Activated naive CD8-positive, alpha-beta T cell (primary cell): ENCODE measurements around the gene SFSWAP.

Experiments used
- H3K27ac Mint-ChIP-seq: one replicate; pipeline ENCODE4 v1.8.0; 2021; ENCODE audit warnings: mixed read lengths
- H3K27me3 Mint-ChIP-seq: one replicate; pipeline ENCODE4 v1.8.0; 2021; ENCODE audit warnings: mixed read lengths
- H3K36me3 Mint-ChIP-seq: one replicate; pipeline ENCODE4 v1.8.0; 2021; ENCODE audit warnings: mixed read lengths
- H3K4me1 Mint-ChIP-seq: one replicate; pipeline ENCODE4 v1.8.0; 2021; ENCODE audit warnings: low read depth, mixed read lengths
- H3K4me3 Mint-ChIP-seq: one replicate; pipeline ENCODE4 v1.8.0; 2021; ENCODE audit warnings: mild to moderate bottlenecking, mixed read lengths
- H3K9me3 Mint-ChIP-seq: one replicate; pipeline ENCODE4 v1.8.0; 2021; ENCODE audit warnings: low read depth, mixed read lengths

Gene SFSWAP

DNA sequence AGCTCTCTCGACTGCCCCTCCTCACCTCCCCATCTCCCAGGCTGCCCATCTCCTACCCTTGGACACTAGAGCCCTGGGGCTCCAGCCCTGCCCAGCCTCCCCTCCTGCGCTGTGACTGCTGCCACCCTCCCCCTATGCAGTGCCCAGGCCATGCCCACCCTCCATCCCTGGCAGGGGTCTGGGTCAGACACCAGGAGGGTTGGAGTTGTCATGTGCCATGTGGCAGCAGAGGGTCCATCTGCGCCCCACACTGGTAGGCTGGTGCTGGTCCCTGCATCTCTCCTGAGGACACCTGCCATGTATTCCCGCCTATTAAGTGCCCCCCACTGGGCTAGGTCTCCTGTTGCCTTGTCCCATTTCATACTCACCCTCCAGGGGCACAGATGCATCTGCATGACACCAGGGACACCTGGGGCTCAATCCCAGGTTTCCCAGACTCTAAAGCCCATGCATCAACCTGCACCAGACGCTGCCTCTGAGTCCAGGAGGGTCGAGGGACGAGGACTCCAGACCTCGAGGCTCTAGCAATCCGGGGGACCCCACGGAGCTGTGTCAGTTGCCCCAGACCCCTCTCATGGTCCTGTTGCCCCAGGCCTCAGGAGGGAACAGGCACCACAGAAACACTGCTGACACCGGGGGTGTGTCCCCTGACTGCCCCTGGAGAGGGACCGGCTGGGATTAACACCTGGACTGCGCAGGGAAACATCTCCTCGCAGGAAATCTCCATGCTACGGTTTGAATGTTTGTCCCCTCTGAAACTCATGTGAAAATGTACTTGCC is 23.4 kb upstream of the SFSWAP start:
- Mint-ChIP-seq H3K9me3 (no peaks in the 10 kb centered on the region), H3K4me3 (no peak overlapping the region)

DNA sequence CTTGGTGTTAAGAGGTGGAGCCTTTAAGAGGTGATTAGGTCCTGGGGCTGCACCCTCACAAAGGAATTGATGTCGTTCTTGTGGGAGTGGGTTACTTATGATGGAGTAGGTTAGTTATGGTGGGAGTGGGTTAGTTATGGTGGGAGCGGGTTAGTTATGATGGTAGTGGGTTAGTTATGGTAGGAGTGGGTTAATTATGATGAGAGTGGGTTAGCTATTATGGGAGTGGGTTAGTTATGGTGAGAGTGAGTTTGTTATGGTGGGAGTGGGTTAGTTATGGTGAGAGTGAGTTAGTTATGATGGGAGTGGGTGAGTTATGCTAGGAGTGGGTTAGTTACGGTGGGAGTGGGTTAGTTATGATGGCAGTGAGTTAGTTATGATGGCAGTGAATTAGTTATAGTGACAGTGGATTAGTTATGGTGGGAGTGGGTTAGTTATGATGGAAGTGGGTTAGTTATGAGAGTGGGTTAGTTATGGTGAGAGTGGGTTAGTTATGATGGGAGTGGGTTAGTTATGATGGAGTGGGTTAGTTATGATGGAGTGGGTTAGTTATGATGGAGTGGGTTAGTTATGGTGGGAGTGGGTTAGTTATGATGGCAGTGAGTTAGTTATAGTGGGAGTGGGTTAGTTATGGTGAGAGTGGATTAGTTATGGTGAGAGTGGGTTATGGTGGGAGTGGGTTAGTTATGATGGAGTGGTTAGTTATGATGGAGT is 22.6 kb upstream of the SFSWAP start:
- Mint-ChIP-seq H3K27ac (no peak overlapping the region), H3K4me1 (no peaks in the 10 kb centered on the region), H3K4me3 (no peak overlapping the region), H3K9me3 (no peaks in the 10 kb centered on the region), H3K27me3 (peaks cover 2% of the 10 kb centered on the region), H3K36me3 (no peaks in the 10 kb centered on the region)

More for the DNA sequence above, 23.4 kb upstream of the SFSWAP start:
- no peaks in the 10 kb centered on the region for H3K36me3 Mint-ChIP-seq
- H3K27me3 Mint-ChIP-seq = peaks cover 2% of the 10 kb centered on the region
- no peaks in the 10 kb centered on the region for H3K4me1 Mint-ChIP-seq
- no peak overlapping the region for H3K27ac Mint-ChIP-seq

DNA sequence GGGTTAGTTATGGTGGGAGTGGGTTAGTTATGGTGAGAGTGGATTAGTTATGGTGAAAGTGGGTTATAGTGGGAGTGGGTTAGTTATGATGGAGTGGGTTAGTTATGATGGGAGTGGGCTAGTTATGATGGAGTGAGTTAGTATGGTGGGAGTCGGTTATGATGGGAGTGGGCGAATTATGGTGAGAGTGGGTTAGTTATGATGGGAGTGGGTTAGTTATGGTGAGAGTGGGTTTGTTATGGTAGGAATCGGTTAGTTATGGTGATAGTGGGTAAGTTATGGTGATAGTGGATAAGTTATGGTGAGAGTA is 22.1 kb upstream of the SFSWAP start:
- no peak overlapping the region for H3K27ac Mint-ChIP-seq
- H3K27me3 Mint-ChIP-seq = peaks cover 2% of the 10 kb centered on the region
- H3K36me3 Mint-ChIP-seq = no peaks in the 10 kb centered on the region
- no peak overlapping the region for H3K4me3 Mint-ChIP-seq
- no peaks in the 10 kb centered on the region for H3K9me3 Mint-ChIP-seq
- H3K4me1 Mint-ChIP-seq = no peaks in the 10 kb centered on the region

DNA sequence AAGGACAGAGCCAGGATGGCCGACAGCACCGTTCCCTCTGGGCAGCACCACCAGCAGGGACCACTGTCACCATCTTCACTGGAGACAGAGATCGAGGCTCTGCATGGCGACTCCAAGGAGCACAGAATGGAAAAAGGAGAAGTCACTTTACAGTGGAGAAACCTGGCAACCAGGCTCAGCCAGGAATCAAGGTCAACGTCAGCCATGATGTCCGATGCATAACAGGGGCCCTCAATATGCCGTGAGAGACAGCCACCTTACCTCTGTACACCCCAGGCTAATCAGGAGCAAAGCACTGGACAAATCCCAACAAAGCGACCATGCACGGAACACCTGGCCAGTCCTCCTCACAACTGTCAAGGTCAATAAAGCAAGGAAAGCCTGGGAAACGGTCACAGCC is 20.6 kb upstream of the SFSWAP start:
- no peak overlapping the region for H3K4me3 Mint-ChIP-seq
- peaks cover 2% of the 10 kb centered on the region for H3K27me3 Mint-ChIP-seq
- H3K9me3 Mint-ChIP-seq = no peaks in the 10 kb centered on the region
- no peaks in the 10 kb centered on the region for H3K36me3 Mint-ChIP-seq
- no peak overlapping the region for H3K27ac Mint-ChIP-seq
- no peaks in the 10 kb centered on the region for H3K4me1 Mint-ChIP-seq

DNA sequence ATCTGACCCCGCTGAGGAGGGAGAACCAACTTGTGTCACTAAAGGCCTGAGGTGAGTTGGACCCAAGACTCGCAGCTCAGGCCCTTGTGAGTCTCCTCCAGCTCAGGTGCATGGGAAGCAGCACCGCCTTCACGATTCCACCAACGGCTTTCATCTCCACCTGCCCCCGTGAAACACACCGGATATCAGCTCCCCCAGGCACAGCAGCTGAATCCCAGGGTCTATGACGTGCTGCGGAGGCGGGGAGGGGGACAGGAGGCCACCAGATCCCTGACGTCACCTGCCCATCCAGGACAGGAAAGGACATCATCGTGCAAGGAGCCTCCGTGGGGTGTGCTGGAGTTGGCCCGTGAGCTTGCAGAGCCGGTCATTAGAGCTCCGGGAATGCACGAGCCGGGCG is 18.5 kb upstream of the SFSWAP start:
- H3K4me1 Mint-ChIP-seq = no peaks in the 10 kb centered on the region
- no peak overlapping the region for H3K27ac Mint-ChIP-seq

DNA sequence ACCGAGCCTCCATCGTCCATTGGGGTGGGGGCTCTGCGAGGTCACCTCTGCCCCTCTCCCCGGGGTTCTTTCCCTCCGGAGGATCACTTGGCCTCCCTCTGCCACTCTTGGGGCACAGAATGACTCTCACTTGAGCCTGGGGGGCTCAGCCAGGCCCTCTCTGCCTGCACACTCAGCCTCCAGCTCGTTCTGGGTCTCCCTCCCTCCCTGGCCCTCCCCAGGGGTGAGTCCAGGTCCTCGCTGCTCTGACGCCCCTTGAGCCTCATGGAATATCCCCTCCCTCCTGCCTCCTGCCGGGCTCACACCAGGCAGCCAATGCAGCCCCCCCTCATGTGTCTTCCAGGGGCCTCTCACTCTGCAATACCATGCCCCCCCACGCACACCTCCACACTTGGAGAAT is 17.7 kb upstream of the SFSWAP start:
- Mint-ChIP-seq H3K27ac (no peak overlapping the region), H3K4me1 (no peaks in the 10 kb centered on the region)

More for the DNA sequence above, 18.5 kb upstream of the SFSWAP start:
- Mint-ChIP-seq H3K36me3 (no peaks in the 10 kb centered on the region), H3K27me3 (peaks cover 6% of the 10 kb centered on the region), H3K9me3 (no peaks in the 10 kb centered on the region), H3K4me3 (no peak overlapping the region)

DNA sequence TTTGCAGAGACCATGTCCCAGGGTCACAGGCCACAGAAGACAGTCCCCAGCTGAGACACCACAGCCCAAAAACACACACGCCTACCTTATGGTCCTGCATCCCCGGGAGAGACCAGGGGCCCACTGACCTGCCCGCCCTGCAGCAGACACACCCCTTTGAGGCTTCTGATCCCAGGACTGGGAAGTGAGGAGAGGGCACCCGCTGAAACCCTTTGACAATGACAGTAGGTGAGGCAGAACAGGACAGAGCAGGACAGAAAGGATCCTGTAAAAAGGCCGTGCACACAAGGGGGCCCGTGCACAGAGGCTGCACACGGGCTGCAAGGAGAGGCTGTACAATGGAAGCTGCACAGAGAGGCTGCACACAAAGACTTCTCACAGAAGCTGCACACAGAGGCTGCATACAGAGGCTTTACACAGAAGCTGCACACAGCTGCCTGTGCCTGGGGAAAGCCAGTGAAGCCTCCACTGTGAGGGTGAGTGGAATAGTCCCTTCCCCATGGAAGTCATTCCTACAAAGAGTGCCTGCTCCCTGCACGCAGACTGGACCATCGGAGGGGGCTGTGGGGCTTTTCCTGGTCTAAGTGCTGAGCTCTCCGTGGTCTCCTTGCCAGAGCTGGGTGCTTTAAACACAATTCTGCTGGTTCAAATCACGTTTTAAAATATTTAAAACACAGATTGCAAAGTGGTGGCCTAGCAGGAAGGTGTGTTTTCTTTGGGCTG is 16.6 kb upstream of the SFSWAP start:
- Mint-ChIP-seq H3K36me3 (no peaks in the 10 kb centered on the region), H3K4me3 (no peak overlapping the region), H3K9me3 (no peaks in the 10 kb centered on the region), H3K4me1 (no peaks in the 10 kb centered on the region), H3K27me3 (peaks cover 6% of the 10 kb centered on the region), H3K27ac (no peak overlapping the region)

More for the DNA sequence above, 17.7 kb upstream of the SFSWAP start:
- H3K27me3 Mint-ChIP-seq = peaks cover 6% of the 10 kb centered on the region
- no peak overlapping the region for H3K4me3 Mint-ChIP-seq
- no peaks in the 10 kb centered on the region for H3K36me3 Mint-ChIP-seq
- no peaks in the 10 kb centered on the region for H3K9me3 Mint-ChIP-seq

DNA sequence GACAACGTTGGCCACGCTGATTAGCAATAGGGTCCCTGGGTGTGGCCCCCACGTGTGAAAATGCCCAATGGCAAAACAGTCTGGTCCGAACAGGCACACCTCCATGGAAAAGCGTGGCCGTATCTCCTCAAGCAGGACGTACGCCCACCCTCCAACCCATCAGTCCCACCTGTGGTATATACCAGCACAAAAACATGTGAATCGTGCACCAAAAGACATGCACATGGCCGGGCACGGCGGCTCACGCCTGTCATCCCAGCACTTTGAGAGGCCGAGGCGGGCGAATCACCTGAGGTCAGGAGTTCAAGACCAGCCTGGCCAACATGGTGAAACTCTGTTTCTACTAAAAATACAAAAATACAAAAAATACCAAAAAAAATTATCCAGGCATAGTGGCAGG is 14.9 kb upstream of the SFSWAP start:
- no peaks in the 10 kb centered on the region for H3K4me1 Mint-ChIP-seq
- no peak overlapping the region for H3K4me3 Mint-ChIP-seq
- H3K27me3 Mint-ChIP-seq = peaks cover 6% of the 10 kb centered on the region
- no peaks in the 10 kb centered on the region for H3K9me3 Mint-ChIP-seq
- no peaks in the 10 kb centered on the region for H3K36me3 Mint-ChIP-seq
- H3K27ac Mint-ChIP-seq = no peak overlapping the region

DNA sequence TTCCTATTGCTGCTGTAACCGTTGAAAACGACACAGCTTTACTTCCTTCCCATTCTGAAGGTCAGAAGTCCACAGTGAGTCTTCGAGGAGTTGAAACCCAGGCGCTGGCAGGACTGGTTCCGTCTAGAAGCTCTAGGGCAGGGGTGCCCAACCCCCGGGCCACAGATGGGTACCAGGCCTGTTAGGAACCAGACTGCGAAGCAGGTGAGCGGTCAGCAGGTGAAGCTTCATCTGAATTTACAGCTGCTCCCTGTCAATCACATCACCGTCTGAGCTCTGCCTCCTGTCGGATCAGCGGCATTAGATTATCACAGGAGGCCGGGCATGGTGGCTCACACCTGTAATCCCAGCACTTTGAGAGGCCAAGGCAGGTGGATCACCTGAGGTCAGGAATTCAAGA is 12.6 kb upstream of the SFSWAP start:
- Mint-ChIP-seq H3K27me3 (peaks cover 4% of the 10 kb centered on the region), H3K27ac (no peak overlapping the region), H3K4me3 (no peak overlapping the region), H3K9me3 (peaks cover under 1% of the 10 kb centered on the region), H3K36me3 (no peaks in the 10 kb centered on the region), H3K4me1 (no peaks in the 10 kb centered on the region)

DNA sequence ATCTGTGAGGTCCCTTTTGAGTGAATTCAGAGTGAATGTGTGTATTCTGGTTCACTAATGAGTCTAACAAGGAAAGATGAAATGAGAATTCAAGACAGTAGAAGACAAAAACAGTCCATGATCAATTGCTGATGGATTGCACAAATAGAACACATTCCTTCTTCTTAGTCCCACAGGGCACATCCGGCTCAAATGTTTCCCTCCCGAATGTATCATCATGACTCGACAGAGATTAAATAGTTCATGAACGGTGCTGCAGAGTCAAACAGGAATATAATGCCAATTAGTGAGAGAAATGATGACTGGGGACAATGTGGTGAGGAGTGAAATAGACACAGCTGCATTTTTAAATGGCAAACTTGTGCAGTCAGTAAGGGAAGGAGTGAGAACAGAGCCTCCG is 11.5 kb upstream of the SFSWAP start:
- H3K9me3 Mint-ChIP-seq = peaks cover 4% of the 10 kb centered on the region
- H3K4me1 Mint-ChIP-seq = no peaks in the 10 kb centered on the region
- H3K4me3 Mint-ChIP-seq = no peak overlapping the region
- H3K36me3 Mint-ChIP-seq = no peaks in the 10 kb centered on the region
- no peak overlapping the region for H3K27ac Mint-ChIP-seq
- H3K27me3 Mint-ChIP-seq = peaks cover 4% of the 10 kb centered on the region

DNA sequence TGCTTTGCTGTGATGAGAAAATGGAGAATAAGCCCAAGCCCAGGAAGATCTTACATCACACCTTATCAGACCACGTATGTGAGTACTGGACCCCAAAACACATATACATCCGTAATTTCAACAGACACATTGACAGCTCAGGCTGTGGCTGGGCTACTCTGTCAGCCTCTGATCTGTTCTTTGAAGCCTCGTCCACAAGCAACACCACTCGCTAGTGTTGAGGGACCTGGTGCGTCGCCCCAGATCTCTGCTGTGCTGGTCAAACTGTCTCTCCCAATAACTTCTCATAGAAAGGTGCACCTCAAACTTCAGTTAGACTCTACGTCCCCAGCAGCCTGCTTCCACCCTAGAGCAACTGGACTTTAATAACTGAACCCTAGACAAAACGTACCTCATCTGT is 10.6 kb upstream of the SFSWAP start:
- Mint-ChIP-seq H3K27ac (no peak overlapping the region), H3K27me3 (peaks cover 4% of the 10 kb centered on the region)

DNA sequence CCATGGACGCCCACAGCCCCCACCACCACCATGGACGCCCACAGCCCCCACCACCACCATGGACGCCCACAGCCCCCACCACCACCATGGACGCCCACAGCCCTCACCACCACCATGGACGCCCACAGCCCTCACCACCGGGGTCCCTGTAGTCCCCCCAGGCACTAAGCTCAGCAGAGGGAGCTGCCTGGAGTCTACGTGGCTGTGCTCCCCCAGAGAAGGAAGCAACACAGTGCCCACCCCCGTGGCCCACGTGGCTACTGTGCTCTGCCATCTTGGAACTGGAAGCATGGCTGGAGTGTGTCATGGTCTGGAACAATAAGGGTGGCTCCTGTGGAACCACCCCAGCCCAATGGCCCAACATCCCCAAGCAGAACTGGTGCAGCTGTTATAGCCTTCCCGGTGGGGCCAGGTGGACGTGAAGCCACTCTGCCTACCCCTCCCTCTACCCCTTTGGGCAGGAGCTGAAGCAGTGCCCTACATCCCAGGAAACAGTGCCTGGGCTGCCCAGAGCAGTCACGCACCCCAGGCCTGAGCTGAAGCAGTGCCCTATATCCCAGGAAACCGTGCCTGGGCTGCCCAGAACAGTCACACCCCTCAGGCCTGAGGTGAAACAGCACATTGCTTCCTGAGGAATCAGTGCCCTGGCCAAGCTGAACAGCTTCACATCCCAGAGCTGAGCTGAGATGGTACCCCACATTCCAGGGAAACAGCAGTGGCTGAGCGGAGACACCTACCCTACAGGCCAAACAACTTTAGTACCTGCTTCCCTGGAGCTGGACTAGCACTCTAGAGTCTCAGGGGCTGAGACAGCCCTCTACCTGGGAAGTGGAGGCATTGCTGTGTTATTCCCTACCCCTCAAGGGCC is 9.0 kb upstream of the SFSWAP start:
- Mint-ChIP-seq H3K36me3 (no peaks in the 10 kb centered on the region), H3K4me3 (no peak overlapping the region), H3K27me3 (no peaks in the 10 kb centered on the region), H3K9me3 (peaks cover 9% of the 10 kb centered on the region), H3K4me1 (no peaks in the 10 kb centered on the region), H3K27ac (no peak overlapping the region)

More for the DNA sequence above, 10.6 kb upstream of the SFSWAP start:
- H3K9me3 Mint-ChIP-seq = peaks cover 5% of the 10 kb centered on the region
- H3K4me3 Mint-ChIP-seq = no peak overlapping the region
- H3K4me1 Mint-ChIP-seq = no peaks in the 10 kb centered on the region
- no peaks in the 10 kb centered on the region for H3K36me3 Mint-ChIP-seq

DNA sequence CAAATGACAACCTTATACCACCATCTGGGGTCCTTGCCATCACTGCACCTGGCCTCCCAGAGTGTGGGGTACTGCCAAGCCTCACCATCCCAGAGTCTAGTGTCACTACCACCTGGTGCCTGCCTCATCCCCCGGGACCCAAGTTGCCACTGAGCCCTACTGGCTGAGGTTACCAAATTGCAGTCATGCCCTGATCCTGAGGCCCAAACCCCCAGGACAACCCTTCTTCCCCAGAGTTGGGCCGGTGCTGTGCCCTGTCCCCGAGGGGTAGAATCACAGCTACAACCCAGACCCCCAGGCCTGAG is 8.4 kb upstream of the SFSWAP start:
- H3K4me3 Mint-ChIP-seq = no peak overlapping the region
- peaks cover 9% of the 10 kb centered on the region for H3K9me3 Mint-ChIP-seq
- H3K27ac Mint-ChIP-seq = no peak overlapping the region
- H3K4me1 Mint-ChIP-seq = no peaks in the 10 kb centered on the region
- no peaks in the 10 kb centered on the region for H3K36me3 Mint-ChIP-seq
- H3K27me3 Mint-ChIP-seq = no peaks in the 10 kb centered on the region

DNA sequence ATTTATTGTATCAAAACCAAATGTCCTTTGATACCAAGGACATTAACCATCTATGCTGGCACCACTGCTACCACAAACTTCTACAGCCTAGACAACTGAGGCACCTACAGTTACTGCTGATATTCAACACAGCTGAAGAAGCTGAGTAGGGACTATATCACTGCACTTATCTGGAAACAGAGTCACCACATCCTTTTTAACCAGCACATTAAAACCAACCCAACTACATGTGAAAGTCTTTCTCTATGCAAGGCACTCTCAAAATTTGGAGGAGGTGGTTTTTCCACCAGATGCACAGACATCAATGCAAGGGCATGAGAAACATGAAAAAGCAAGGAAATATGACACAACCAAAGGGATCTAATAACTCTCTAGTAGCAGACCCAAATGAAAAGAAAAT is 7.7 kb upstream of the SFSWAP start:
- H3K4me1 Mint-ChIP-seq = no peaks in the 10 kb centered on the region
- H3K4me3 Mint-ChIP-seq = no peak overlapping the region
- no peaks in the 10 kb centered on the region for H3K36me3 Mint-ChIP-seq
- peaks cover 9% of the 10 kb centered on the region for H3K9me3 Mint-ChIP-seq
- H3K27me3 Mint-ChIP-seq = no peaks in the 10 kb centered on the region
- no peak overlapping the region for H3K27ac Mint-ChIP-seq

DNA sequence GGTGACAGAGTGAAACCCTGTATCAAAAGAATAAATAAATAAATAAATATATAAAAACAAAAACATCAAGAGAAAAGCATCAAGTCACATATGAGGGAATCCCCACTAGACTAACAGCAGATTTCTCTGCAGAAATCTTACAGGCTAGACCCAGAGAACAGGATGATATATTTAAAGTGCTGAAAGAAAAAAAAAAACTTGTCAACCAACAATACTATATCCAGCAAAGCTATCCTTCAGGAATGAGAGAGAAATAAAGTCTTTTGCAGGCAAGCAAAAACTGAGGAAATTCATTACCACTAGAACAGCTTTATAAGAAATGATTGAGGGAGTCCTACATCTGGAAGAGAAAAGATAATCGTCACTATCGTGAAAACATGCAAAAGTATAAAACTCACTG is 6.4 kb upstream of the SFSWAP start:
- no peak overlapping the region for H3K4me3 Mint-ChIP-seq

More for the DNA sequence above, 6.4 kb upstream of the SFSWAP start:
- H3K27me3 Mint-ChIP-seq = no peaks in the 10 kb centered on the region
- no peak overlapping the region for H3K27ac Mint-ChIP-seq
- H3K36me3 Mint-ChIP-seq = peaks cover 2% of the 10 kb centered on the region
- H3K4me1 Mint-ChIP-seq = peaks cover 2% of the 10 kb centered on the region
- H3K9me3 Mint-ChIP-seq = peaks cover 9% of the 10 kb centered on the region
